Measurements from ENCODE around the gene ZFYVE28.
"Not testable (repeated sequence)": the region's sequence is repeated elsewhere in the genome, so short reads cannot be mapped to it uniquely, and the experiment has no call there.

The ZFYVE28 gene

DNA sequence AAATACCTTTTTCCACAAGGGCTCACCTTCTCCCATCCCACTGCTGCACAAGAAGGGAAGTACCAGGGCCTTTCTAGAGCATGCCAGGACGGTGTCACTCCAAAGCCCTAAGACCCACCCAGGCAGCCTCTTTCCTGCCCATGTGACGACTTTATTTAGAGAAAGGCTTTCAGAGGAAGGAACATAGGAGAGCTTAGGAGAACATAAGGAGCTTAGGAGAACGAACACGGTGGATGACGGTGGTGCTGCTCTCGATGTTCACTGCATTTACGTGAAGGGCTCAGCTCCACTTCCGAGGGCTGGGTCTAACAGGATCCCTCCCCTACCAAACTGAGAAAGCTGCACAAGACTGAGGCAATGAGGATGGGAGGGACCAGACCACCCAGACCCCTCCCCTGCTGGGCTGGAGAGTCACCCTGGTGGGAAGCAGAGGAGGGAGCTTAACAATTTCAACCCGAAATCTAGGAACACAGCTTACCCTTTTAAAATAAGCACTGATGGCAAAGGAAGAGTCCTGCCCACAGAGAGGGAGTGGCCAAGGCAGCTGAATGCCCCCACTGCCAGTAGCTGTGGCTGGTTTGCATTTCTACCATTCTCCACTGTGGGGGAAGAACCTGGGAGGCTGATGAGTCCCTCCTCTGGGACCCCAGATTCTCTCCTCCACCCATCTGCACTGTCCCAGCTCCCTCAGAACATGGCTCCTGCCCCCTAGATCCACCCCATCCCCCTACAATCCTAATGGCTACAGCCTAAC lies 29.8 kb downstream of the ZFYVE28 start:
- DNase-seq, result no peak

DNA sequence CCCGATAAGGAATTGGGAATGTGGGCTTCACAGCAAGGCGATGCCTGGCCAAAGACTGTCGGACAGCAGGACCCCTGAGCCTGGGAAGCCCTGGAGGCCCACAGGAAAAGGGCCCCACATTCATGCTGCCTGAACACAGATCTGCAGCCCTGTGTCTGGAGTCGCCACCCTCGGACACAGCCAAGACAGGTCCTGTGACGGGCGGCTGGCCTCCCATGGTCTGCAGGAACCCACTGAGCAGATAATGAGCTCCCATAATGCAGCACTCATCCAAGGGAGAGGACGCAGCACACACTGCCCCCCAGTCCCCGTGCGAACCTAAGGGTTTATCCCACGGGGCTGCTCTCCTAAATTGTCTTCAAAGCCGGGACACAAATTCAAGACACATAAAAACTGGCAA lies 30.6 kb downstream of the ZFYVE28 start:
- DNase-seq, result no peak

DNA sequence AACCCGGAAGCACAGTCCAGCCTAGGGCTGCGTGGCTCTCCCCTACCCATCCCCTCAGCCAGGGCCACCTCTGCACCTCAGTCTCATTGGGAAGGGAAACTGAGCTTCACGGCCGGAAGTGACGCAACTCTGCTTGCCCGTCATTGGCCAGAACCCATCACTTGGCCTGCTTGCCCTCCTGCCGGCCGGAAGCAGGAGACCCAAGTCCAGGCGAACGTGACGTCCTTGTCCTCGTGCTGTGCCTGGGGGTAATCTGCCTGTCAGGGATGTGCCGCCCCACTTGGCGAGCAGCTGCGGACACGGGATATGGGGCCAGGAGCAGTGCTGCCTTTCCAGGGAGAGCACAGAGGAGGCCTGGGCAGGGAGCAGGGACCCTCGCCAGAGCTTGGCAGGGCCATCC lies 31.2 kb downstream of the ZFYVE28 start:
- DNase-seq, result no peak

DNA sequence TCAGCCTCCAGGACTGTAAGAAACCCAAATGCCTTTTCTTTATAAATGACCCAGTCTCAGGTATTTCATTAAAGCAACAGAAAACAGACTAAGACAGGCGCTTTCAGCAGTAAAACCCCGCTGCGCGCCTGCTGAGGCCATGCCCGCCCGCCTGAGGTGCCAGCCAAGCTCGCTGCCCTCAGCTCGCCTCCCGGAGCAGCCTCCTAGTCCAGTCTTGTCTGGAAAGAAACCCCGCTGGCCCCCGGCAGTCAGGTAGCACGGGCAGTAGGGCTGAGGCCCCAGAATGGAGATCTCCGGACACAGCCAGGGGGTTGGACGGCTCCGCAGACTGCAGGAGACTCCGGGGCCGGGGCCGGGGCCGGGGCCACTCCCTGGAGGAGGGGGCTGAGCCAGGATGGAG lies 31.7 kb downstream of the ZFYVE28 start:
- no peak for DNase-seq

DNA sequence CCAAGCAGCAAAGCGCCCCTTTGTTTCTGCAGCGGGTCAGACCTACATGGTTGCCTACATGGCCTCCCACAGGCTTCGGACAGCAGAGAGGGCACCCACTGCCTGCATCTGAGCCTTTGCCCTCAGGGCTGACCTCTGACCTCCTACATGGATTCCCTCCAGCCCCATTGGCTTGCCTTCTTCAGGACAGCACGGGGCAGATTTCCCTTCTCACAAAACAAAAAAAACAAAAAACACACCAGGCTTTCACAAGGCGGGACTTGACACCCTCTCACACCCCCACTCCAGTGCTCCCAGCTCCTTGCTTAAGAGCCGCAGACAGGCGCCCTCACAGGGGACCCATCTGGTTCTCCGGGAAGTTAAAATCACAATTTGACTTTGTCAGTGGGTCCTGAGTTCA lies 32.9 kb downstream of the ZFYVE28 start:
- peak in 1 of 3 experiments; percentile 34 for DNase-seq

DNA sequence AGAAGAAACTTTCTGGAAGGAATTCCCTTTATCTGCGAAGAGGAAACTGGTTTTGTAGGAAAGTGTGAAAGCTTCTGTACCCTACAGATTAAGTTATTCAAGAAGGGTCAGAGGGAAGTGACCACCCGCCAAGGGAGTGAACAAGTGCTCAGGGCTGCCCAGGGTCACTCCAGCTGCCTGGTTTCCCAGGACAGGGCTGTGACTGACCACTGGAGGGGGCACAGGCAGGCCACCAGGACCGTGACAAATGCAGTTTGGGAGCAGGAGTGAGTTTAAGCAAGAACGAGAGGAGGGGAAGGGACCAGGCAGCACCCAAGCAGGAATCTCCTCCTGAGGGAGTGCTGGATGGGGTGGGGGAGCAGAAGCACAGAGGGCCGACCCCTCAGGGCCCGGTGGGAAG lies 34.2 kb downstream of the ZFYVE28 start:
- DNase-seq, result no peak

DNA sequence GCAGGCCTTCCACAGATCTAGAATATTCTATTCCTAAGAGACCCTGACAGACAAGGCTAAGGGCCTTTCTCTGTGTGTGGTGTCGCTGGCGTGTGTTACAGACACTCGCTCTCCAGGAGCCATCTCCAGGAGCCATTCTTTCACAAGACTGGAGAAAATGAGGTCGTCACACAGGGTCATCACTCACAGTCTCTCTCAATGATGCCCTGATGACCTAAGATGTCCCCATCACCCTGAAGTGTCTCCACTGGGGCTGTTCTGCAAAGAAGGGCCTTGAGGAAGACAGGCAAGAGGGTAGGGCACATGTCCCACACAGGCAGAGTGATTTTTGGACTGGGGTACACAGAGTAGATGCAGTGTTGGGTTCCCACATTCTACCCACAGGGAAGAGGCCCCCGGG lies 34.7 kb downstream of the ZFYVE28 start:
- DNase-seq, result no peak

DNA sequence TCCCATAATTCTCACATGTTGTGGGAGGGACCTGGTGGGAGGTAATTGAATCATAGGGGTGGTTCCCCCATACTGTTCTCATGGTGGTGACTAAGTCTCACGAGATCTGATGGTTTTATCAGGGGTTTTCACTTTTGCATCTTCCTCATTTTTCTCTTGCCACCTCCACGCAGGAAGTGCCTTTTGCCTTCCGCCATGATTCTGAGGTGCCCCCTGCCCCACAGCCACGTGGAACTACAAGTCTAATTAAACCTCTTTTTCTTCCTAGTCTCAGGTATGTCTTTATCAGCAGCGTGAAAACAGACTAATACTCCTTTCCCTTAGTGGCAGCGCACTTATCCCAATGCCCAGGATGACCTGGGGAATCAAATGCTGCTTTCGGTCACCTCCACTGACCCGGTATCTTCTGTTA lies 35.2 kb downstream of the ZFYVE28 start:
- not testable (repeated sequence) for DNase-seq

DNA sequence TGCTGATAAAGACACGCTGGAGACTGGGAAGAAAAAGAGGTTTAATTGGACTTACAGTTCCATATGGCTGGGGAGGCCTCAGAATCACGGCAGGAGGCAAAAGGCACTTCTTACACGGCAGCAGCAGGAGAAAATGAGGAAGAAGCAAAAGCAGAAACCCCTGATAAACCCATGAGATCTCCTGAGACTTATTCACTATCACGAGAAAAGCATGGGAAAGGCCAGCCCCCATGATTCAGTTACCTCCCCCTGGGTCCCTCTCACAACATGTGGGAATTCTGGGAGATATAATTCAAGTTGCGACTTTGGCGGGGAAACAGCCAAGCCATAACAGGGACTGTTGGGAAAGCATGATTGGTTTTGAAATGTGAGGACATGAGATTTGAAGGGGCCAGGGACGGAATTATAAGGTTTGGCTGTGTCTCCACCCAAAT lies 35.7 kb downstream of the ZFYVE28 start:
- not testable (repeated sequence) for DNase-seq

DNA sequence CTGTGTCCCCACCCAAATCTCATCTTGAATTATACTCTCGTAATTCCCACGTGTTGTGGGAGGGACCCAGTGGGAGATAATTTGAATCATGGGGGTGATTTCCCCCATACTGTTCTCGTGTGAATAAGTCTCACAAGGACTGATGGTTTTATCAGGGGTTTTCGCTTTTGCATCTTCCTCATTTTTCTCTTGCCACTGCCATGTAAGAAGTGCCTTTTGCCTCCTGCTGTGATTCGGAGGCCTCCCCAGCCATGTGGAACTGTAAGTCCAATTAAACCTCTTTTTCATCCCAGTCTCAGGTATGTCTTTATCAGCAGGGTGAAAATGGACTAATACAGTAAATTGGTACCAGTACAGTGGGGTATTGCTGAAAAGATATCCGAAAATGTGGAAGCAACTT lies 37.9 kb downstream of the ZFYVE28 start:
- DNase-seq, result not testable (repeated sequence)

DNA sequence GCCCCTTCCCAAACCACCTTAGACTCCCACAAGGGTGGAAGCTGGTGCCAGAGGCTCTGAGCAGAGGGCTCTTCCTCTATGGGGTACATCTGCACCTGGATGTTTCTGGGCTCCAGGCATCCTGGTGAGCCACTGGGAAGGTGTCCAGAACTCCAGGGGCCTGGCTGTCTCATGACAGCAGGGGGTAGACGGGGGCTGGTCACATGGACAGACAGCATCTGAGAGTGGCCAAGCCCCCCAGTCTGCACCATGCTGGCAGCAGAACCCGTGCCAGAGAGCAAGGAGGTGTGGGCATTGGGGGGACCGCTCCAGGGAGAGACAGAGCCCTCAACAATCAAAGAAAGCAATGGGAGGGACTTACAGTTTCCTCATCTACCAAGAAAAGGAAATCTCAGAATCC lies 39.5 kb downstream of the ZFYVE28 start:
- DNase-seq, result no peak

DNA sequence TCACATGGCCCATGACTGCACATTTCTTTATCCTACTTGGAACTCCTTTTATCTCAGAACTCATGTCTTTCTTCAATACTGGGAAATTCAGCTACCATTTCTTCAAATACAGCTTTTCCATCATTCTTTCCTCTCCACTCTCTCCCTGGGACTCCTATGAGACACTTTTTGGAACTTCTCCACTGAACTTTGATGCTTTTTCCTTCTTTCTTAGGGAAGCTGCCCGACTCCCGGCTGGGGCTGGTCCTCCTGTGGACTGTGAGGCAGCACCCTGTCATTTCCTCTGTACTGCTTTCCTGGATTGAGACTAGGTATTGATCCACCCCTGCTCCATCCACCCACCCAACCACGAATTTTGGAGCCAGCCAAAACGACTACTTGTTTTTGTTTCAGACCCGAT lies 40.0 kb downstream of the ZFYVE28 start:
- DNase-seq, result no peak

DNA sequence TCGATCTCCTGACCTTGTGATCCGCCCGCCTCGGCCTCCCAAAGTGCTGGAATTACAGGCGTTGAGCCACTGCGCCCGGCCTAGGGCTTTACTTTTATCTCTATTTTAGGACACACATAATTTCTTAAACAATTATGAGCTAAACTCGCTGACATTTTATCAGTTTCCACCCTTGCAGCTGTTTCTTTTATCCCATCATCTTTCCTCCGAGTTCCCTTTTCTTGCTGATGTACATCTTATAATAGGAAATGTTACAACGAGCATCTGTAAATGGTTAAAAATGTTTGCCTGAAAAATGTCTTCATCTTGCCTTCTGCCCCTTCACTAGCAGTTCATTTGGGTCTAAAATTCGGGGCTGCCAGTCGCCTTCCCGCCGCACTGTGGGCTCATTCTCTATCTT lies 41.2 kb downstream of the ZFYVE28 start:
- DNase-seq, result no peak

DNA sequence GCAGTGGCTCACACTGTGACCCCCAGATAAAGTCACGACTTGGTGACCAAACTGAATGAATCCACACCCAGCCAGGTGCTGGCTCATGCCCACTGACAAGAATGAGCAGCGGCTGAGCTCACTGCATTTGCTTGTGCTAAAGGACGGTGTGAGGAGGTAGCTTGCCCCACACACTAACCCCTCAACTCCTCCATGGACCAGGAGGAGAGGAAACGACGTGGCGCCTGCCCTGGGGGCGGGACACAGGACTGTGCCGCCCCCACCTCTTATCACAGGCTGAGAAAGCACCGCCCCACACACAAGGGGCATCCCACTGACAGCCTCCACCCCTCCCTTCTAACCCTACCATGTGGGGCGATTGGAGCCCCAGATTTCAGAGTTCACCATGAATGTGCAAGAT lies 43.0 kb downstream of the ZFYVE28 start:
- DNase-seq, result no peak

DNA sequence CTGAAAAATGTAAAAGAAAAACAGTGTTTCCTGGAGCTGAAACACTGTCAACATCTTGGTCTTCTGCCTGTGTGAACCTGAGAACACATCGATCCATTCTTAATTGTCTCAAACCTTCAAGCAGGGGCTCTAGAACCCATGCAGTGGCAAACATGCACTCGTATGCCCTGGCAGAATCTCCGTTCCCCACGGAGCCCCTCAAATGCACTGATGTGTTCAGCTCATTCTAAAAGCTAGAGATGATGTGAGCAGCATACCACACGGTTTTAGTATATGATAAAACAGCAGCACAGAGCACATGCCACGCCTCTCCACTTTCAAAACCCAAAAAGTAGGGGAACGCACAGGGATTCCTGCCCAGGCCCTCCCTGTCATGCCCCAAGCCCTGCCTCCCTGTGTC lies 44.9 kb downstream of the ZFYVE28 start:
- DNase-seq, result no peak

DNA sequence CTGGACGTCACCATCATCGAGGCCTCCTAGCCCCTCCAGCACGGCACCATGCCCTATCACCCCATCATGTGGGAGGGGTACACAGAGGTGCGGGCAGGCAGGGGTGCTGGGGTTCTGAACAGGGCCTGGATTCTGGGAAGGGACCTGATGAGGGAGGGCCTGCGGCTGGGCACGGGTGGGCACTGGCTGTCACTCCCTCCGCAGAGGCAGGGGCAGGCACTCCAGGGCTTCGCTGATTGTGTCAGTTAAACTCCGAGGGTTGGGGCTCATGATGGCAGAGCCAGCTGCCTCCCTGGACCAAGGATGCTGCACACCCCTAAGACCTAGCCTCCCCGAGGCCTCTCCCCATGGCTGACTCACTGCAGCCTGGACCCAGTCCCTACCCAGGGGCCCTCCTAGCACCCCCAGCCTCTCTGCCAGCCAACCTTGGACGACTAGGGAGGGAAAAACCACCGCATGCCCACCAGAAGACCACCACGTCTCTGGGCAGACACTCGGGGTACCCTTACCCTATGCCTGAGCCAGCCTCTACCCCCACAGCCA lies 45.9 kb downstream of the ZFYVE28 start:
- no peak for DNase-seq

DNA sequence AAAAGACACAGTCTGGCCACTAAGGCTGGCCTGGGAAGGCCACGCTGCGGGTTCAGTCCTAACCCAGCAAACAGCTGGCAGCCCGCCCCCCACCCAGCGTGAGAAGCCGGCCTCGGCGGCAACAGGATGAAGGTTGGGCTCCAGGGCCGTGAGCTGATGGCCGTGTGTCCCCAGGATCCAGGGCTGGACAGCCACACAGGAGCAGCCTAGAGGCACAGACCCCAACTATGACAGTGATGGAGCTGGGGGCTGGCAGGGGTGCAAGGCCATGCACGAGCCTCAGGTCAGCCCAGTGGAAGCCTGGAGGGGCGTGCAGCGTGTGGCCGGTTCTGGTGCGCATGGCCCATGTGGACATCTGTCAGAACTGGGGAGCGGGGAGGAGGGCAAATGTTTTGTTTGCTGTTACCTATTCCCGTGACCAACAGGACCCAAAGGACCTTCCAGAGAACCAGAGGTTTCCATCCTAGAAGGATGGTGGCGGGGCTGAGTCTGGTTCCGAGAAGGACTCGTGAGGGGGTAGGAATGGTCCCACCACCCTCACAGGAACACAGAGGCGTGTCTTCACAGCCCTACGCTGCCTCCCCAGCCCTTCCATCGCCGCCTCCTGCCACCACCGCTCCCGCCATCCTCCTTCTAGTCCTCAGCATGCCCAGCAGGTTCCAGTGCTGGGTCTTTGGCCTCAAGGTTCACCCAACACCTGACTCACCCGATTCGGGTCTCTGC lies 46.5 kb downstream of the ZFYVE28 start:
- DNase-seq, result no peak

DNA sequence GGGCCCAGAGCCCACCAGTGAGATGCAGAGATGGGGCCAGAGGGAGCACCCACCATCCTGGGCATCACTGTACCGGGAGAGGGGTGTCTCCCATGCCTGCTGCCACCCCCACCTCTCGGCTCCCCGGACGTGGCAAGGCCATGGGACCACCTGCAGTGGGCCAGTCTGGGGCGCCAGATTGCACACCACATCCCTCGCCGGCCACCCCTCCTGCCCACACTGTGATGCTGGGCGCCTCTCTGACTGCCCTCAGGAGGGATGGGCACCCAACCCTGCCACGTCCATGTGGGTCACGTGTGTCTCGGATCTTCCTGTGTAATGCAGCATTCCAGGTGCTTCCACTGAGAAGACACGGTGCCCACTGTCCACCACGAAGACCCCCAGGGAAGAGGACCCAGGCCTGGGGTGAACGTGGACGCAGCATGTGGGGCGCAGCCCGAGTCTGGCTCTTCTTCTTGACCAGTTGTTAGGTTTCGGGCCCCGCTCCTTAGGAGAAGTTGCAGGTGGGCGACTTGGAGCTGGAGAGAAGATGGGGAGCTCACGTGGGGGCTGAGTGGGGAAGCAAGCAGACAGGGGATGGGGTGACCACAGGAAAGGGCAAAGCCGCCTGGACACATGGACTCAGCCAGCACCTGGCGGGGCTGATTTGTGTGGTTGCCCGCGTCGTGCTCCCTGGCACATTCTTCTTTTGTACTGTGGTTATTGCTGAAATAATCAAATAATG lies 47.7 kb downstream of the ZFYVE28 start:
- DNase-seq, result no peak

DNA sequence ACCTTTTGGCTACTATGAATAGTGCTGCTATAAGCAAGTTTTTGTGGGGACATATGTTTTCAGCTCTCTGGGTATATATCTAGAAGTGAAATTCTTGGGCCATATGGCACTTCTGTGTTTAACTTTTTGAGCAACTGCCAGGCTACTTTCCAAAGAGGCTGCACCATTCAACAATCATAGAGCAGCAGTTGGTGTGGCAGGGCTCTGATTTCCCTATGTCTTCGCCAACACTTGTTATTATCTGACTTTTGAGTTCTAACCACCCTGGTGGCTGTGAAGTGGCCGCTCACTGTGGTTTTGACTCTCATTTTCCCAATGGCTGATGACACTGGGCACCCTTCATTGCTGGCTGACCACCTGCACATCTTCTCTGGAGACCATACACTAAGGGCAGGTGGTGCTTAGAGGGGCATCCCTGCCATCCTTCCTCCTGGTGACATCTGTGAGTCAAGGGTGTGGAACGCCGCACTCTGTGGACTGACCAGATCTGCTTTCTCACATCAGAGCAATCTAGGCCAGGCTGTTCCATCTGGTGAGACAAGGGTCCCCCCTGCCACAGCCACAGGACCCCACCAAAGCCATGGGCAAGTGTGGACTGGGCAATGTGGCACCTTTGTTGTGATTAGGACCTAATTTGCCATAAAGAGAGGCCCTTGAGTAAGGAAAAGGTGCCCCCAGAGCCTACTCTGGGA lies 49.6 kb downstream of the ZFYVE28 start:
- no peak for DNase-seq

DNA sequence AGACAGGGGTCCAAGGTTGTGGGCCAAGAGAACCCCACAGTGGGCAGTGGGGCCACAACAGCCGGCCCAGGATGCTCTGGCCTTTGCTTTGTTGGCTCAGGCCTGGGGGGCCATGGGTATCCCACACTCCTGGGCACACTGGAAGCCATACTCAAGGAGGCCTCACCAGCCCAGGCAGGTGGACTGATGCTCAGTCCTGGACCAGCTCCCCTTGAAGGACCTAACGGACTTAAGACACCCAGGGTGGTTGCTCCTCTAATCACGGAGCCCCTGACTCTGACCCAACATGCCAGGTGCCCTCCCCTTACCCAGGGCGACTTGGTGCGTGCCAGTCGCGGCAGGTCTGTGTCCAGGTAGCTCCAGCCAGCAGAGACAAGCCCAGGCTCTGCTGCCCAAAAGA lies 50.8 kb downstream of the ZFYVE28 start:
- no peak for DNase-seq

DNA sequence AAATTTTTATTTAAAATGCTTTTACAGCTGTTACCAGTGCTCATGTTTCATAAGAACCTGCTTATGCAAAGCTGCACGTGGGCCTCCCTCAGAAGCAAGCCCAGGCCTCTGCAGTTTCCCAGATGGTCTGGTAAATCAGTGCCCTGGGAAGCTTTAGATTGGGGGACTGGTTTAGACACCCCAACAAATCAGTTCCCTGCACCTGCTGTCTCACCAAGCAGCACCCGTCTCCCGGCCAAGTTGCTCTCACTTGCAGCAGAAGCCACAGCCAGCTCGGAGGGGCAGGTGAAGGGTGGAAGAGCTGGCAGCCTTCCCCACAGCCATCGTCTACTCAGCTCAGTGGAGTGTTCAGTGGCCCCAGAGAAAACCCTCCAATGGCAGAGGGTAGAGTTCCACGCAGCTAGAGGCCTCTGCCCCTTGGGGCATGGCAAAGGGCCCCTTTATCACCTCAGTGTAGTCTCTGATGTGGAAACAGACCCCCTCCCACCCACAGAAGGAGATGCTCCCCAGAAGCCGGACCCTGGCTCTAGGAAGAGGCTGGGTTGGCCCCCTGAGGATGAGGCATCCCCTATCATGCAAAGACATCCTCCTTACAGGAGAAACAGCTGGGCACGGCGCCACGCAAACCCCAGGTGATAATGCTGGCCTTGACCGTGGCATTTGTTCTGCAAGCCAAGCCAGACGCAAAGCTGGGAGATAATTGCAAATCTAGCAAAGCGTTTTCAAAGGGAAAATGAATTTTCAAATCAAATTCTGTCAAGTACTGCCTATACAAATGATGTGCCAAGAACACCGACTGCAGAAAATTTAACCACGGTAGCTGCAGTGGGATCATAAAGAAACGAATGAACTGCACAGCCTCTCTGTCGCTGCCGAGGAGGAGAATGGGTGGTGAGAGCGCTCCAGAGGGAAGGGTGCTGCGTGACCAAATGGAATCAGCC lies 51.9 kb downstream of the ZFYVE28 start:
- DNase-seq, result peak in 2 of 3 experiments; percentile 40 to 57

DNA sequence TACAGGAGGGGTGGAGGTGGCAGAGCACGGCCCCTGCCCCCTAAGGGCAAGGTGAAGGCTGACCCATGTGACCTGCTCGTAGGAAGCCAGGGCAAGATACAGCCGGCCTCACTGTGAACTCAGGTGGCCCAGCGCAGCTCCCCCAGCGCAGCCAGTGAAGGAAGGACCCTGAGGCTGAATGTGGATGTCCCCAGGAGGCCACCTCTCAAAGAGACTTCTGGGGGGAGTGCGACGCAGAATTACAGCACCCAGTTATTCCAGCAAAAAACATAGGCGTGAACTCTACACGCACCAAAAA lies 52.6 kb downstream of the ZFYVE28 start:
- DNase-seq, result peak in 1 of 3 experiments; percentile 22
